ENCODE data around the gene TTLL8. TPM values are rescaled to one million over a fixed set of nuclear protein-coding genes. Genes with fewer than 3 reads are reported as not detected.

The TTLL8 gene
- total RNA-seq, 1 donor, result not detected

DNA sequence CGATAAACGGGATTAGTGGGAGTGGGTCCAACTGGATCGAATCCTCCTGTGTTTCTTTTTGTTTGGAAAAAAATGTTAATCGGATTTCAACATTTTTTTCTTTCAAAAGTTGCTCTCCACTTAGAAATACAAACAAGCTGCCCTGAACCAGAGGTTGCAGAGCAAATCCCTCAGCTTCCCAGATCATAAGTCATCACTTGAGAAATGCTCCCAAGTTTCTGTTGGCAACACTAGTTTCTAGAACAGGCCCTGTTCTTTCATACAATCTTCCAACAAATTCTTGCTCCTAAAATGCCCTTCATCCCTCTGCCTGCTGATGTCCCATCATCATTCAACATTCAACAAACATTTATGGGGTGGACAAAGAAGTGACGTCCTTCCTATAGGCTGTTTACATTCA lies 28.4 kb upstream of the TTLL8 start:
- H3K27ac ChIP-seq (ENCODE audit: low read depth, low read length), result peak overlapping the region; percentile 27
- peaks cover 4% of the 10 kb centered on the region for H3K27me3 ChIP-seq (ENCODE audit: insufficient read depth, low read length)
- H4K20me1 ChIP-seq (ENCODE audit: insufficient read depth, low read length), result no peaks in the 10 kb centered on the region
- no peak overlapping the region for H2AFZ ChIP-seq (ENCODE audit: low read length)
- peak; percentile 93 for DNase-seq (ENCODE audit: insufficient read length, low spot score, missing footprints)
- H3K36me3 ChIP-seq (ENCODE audit: insufficient read depth, low read length), result no peaks in the 10 kb centered on the region
- TF ChIP-seq, protein P1, sequence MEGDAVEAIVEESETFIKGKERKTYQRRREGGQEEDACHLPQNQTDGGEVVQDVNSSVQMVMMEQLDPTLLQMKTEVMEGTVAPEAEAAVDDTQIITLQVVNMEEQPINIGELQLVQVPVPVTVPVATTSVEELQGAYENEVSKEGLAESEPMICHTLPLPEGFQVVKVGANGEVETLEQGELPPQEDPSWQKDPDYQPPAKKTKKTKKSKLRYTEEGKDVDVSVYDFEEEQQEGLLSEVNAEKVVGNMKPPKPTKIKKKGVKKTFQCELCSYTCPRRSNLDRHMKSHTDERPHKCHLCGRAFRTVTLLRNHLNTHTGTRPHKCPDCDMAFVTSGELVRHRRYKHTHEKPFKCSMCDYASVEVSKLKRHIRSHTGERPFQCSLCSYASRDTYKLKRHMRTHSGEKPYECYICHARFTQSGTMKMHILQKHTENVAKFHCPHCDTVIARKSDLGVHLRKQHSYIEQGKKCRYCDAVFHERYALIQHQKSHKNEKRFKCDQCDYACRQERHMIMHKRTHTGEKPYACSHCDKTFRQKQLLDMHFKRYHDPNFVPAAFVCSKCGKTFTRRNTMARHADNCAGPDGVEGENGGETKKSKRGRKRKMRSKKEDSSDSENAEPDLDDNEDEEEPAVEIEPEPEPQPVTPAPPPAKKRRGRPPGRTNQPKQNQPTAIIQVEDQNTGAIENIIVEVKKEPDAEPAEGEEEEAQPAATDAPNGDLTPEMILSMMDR (IDR thresholded peaks at IDR 0.05; ENCODE audit: extremely low read depth, low read depth, low read length), result no peak
- H3K4me2 ChIP-seq (ENCODE audit: insufficient read depth, low read length), result no peak overlapping the region
- H3K4me3 ChIP-seq (ENCODE audit: insufficient read depth, low read length), result no peak overlapping the region
- no peaks in the 10 kb centered on the region for H3K9me3 ChIP-seq (ENCODE audit: low read depth, low read length)
- no peaks in the 10 kb centered on the region for H3K79me2 ChIP-seq (ENCODE audit: insufficient read depth, low read length)
- H3K4me1 ChIP-seq (ENCODE audit: insufficient read depth, low read length), result peaks cover 3% of the 10 kb centered on the region

DNA sequence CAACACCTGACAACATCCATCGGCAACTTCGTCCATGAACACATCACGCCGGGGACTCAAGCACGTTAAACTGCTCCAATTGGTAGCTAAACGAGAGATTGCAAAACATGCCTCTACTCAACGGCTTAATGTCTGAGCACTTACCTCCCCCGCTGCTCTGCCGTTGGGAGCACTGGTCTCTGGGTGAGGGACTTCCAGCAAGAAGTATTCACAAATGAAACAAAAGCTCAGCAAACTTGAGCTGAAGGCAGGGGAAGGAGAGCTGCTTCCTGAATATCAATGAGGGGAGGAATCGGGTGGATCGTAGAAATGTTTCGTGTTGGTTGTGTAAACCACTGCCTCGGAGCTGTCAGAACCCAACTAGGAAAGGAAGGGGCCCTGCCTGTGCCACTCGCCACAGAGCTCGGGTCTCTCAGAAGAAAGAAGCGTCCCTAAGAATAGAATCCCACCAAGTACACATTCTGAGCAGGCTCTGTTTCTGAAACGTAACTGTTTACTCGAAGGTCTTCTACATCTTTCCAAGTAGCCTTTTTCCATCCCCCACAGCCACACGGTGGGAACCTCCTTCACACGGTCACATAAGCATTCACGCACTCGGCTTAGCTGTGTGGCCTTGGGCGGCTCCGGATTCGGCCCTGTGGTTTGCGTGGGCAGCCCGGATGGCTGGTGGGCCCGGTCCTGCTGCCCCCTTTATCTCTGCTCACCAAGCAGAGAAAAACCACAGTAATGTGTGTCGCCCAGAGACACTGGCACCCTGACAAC lies 27.3 kb upstream of the TTLL8 start, which contains the start of gene MLC1:
Gene MLC1, minus strand, starts transcription at position 216 of the 762 bp plus-strand sequence. CDS start 524 bp downstream, outside the sequence.
- peaks cover 13% of the 10 kb centered on the region for H3K27me3 ChIP-seq (ENCODE audit: insufficient read depth, low read length)
- no peak within 1 kb of the TSS for H3K27ac ChIP-seq (ENCODE audit: low read depth, low read length)
- peaks cover 3% of the 10 kb centered on the region for H3K4me1 ChIP-seq (ENCODE audit: insufficient read depth, low read length)
- TF ChIP-seq, protein P1 (IDR thresholded peaks at IDR 0.05; ENCODE audit: extremely low read depth, low read depth, low read length), result no peak
- no peak within 1 kb of the TSS for H3K4me2 ChIP-seq (ENCODE audit: insufficient read depth, low read length)
- H3K4me3 ChIP-seq (ENCODE audit: insufficient read depth, low read length), result no peak within 1 kb of the TSS
- H3K9me3 ChIP-seq (ENCODE audit: low read depth, low read length), result no peaks in the 10 kb centered on the region
- peak within 1 kb of the TSS; percentile 83 for H2AFZ ChIP-seq (ENCODE audit: low read length)
- peak; percentile 93 for DNase-seq (ENCODE audit: insufficient read length, low spot score, missing footprints)
- H3K36me3 ChIP-seq (ENCODE audit: insufficient read depth, low read length), result no peaks in the 10 kb centered on the region
- H3K79me2 ChIP-seq (ENCODE audit: insufficient read depth, low read length), result no peaks in the 10 kb centered on the region
- H4K20me1 ChIP-seq (ENCODE audit: insufficient read depth, low read length), result no peaks in the 10 kb centered on the region

DNA sequence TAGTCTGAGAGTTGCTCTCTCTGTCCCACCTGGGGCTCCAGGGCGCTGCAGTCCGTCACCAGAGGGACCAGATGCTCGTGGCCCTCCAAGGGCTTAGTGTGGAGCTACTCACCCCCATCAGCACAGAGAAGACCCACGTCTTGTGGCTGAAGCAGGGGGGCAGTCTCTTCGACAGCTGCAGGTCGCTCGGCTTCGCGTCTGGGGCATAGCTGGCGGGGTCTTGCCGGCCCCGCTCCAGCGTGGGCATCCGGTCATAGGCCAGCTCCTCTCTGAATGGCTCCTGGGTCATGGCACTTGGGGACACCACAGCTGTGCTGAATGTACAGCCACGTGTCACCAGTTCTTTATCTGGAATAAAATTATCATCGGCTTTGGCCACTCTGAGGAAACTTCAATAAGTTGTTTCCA lies 26.5 kb upstream of the TTLL8 start:
- peaks cover 3% of the 10 kb centered on the region for H3K4me1 ChIP-seq (ENCODE audit: insufficient read depth, low read length)
- H3K9me3 ChIP-seq (ENCODE audit: low read depth, low read length), result no peaks in the 10 kb centered on the region
- H3K36me3 ChIP-seq (ENCODE audit: insufficient read depth, low read length), result no peaks in the 10 kb centered on the region
- no peaks in the 10 kb centered on the region for H3K79me2 ChIP-seq (ENCODE audit: insufficient read depth, low read length)
- TF ChIP-seq, protein P1 (IDR thresholded peaks at IDR 0.05; ENCODE audit: extremely low read depth, low read depth, low read length), result no peak
- no peak overlapping the region for H3K27ac ChIP-seq (ENCODE audit: low read depth, low read length)
- peaks cover 20% of the 10 kb centered on the region for H3K27me3 ChIP-seq (ENCODE audit: insufficient read depth, low read length)
- H3K4me3 ChIP-seq (ENCODE audit: insufficient read depth, low read length), result no peak overlapping the region
- DNase-seq (ENCODE audit: insufficient read length, low spot score, missing footprints), result peak; percentile 69
- no peak overlapping the region for H2AFZ ChIP-seq (ENCODE audit: low read length)
- no peaks in the 10 kb centered on the region for H4K20me1 ChIP-seq (ENCODE audit: insufficient read depth, low read length)
- H3K4me2 ChIP-seq (ENCODE audit: insufficient read depth, low read length), result no peak overlapping the region

DNA sequence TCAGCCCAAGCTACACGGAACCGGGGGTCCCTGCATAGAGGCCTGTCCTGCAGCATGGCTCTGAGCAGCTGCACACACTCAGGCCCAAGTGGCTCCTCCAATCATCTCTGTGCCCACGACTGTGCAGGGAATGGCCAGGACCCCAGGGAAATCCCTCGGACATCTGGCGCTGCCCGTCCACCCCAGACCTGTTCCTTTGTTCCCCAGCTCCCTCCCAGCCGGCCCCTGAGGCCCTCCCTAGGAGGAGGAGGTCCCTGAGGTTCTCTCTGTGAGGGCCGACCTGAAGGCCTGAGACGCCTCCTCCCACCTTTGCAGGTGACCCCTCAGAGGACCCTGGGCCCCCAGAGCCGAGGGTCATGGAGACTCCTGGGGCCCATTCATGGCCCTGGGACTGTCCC lies 26.0 kb upstream of the TTLL8 start:
- no peaks in the 10 kb centered on the region for H3K9me3 ChIP-seq (ENCODE audit: low read depth, low read length)
- no peaks in the 10 kb centered on the region for H3K79me2 ChIP-seq (ENCODE audit: insufficient read depth, low read length)
- peaks cover 20% of the 10 kb centered on the region for H3K27me3 ChIP-seq (ENCODE audit: insufficient read depth, low read length)
- H3K4me3 ChIP-seq (ENCODE audit: insufficient read depth, low read length), result no peak overlapping the region
- H2AFZ ChIP-seq (ENCODE audit: low read length), result no peak overlapping the region
- TF ChIP-seq, protein P1 (IDR thresholded peaks at IDR 0.05; ENCODE audit: extremely low read depth, low read depth, low read length), result no peak
- no peak overlapping the region for H3K27ac ChIP-seq (ENCODE audit: low read depth, low read length)
- no peaks in the 10 kb centered on the region for H4K20me1 ChIP-seq (ENCODE audit: insufficient read depth, low read length)
- peak; percentile 67 for DNase-seq (ENCODE audit: insufficient read length, low spot score, missing footprints)
- no peak overlapping the region for H3K4me2 ChIP-seq (ENCODE audit: insufficient read depth, low read length)
- H3K36me3 ChIP-seq (ENCODE audit: insufficient read depth, low read length), result no peaks in the 10 kb centered on the region
- peaks cover 3% of the 10 kb centered on the region for H3K4me1 ChIP-seq (ENCODE audit: insufficient read depth, low read length)

All from osteoblast (primary cell).